Panc1 (cell line): ENCODE results near the gene KRTAP7-1.

Experiments
- POLR2AphosphoS5 ChIP-seq: IDR thresholded peaks from 2 replicates; pipeline ENCODE4 v1.6.1; 2012; ENCODE audit warnings: mild to moderate bottlenecking, low read depth, low read length, moderate library complexity
- SIN3A ChIP-seq: IDR thresholded peaks from 2 replicates; pipeline ENCODE4 v1.6.1; 2012; ENCODE audit warnings: low read depth, mild to moderate bottlenecking, low read length, moderate library complexity, borderline replicate concordance; ENCODE audit not compliant: insufficient read depth
- TF ChIP-seq, protein P1 (sequence below): fragments of 450-650 bp; IDR thresholded peaks from 2 replicates; pipeline ENCODE4 v1.5.1; 2017; ENCODE audit warnings: mild to moderate bottlenecking
- TF ChIP-seq, protein P2 (sequence below), 2 experiments: IDR thresholded peaks; 2 replicates each; pipeline ENCODE4 v1.6.1; 2011 to 2012; ENCODE audit warnings: low read depth in 2 of 2, control low read depth in 1 of 2, low read length in 1 of 2, mild to moderate bottlenecking in 1 of 2, moderate library complexity in 1 of 2; ENCODE audit not compliant: insufficient read depth in 1 of 2

DNA sequence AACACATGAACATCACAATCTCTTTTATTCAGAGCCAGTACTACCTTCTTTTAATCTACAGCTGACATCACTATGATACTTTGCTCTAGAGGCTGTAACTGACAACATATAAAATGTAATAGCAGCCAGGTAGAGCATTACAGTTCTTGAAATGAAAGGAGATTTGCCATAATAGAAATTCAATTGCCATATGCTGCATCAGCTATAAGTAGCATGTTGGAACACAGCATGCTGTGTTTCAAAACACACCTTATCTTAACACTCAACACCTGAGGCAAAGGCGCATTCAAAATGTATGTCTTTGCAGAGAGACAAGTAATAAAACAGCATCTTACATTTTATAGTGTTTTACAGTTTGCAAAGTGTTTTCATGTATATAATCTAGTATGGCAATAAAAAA is 50.3 kb downstream of the KRTAP7-1 start:
- TF ChIP-seq, protein P1, sequence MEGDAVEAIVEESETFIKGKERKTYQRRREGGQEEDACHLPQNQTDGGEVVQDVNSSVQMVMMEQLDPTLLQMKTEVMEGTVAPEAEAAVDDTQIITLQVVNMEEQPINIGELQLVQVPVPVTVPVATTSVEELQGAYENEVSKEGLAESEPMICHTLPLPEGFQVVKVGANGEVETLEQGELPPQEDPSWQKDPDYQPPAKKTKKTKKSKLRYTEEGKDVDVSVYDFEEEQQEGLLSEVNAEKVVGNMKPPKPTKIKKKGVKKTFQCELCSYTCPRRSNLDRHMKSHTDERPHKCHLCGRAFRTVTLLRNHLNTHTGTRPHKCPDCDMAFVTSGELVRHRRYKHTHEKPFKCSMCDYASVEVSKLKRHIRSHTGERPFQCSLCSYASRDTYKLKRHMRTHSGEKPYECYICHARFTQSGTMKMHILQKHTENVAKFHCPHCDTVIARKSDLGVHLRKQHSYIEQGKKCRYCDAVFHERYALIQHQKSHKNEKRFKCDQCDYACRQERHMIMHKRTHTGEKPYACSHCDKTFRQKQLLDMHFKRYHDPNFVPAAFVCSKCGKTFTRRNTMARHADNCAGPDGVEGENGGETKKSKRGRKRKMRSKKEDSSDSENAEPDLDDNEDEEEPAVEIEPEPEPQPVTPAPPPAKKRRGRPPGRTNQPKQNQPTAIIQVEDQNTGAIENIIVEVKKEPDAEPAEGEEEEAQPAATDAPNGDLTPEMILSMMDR: no peak
- no peak for TF ChIP-seq SIN3A
- TF ChIP-seq, protein P2, sequence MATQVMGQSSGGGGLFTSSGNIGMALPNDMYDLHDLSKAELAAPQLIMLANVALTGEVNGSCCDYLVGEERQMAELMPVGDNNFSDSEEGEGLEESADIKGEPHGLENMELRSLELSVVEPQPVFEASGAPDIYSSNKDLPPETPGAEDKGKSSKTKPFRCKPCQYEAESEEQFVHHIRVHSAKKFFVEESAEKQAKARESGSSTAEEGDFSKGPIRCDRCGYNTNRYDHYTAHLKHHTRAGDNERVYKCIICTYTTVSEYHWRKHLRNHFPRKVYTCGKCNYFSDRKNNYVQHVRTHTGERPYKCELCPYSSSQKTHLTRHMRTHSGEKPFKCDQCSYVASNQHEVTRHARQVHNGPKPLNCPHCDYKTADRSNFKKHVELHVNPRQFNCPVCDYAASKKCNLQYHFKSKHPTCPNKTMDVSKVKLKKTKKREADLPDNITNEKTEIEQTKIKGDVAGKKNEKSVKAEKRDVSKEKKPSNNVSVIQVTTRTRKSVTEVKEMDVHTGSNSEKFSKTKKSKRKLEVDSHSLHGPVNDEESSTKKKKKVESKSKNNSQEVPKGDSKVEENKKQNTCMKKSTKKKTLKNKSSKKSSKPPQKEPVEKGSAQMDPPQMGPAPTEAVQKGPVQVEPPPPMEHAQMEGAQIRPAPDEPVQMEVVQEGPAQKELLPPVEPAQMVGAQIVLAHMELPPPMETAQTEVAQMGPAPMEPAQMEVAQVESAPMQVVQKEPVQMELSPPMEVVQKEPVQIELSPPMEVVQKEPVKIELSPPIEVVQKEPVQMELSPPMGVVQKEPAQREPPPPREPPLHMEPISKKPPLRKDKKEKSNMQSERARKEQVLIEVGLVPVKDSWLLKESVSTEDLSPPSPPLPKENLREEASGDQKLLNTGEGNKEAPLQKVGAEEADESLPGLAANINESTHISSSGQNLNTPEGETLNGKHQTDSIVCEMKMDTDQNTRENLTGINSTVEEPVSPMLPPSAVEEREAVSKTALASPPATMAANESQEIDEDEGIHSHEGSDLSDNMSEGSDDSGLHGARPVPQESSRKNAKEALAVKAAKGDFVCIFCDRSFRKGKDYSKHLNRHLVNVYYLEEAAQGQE (IDR thresholded peaks at IDR 0.05; ENCODE audit: insufficient read depth in 1 of 2, low read depth in 2 of 2, low read length in 1 of 2): no peak
- no peak for TF ChIP-seq POLR2AphosphoS5
